ENCODE results near the gene ZSCAN12. TPM values are rescaled to one million over a fixed set of nuclear protein-coding genes. Genes with fewer than 3 reads are reported as not detected.

The ZSCAN12 gene
- total and polyA plus RNA-seq, 9 donors, result 3.0 to 11.4 (median 7.1) TPM

GRCh38 chr6:28429781-28430180 lies 30.2 kb upstream of the ZSCAN12 start:
- WGBS, 3 donors, result 92 to 96% (median 92%) methylated on average over 15 to 16 of the region's 16 CpGs
- intact Hi-C loops (cut with DNase I), result no loop called here

GRCh38 chr6:28425944-28426541 lies 26.5 kb upstream of the ZSCAN12 start:
- TF ChIP-seq EP300 (IDR thresholded peaks at IDR 0.05) (no peak), CTCF (IDR thresholded peaks at IDR 0.05) (no peak), POLR2A (IDR thresholded peaks at IDR 0.05) (no peak)
- 96% methylated on average over 4 of the region's 4 CpGs for WGBS, 3 donors

More at GRCh38 chr6:28429781-28430180, 30.2 kb upstream of the ZSCAN12 start:
- no peak for TF ChIP-seq CTCF (IDR thresholded peaks at IDR 0.05)
- TF ChIP-seq POLR2A (IDR thresholded peaks at IDR 0.05), result no peak
- no peak overlapping the region for H3K4me3 ChIP-seq
- H3K36me3 ChIP-seq, result no peaks in the 10 kb centered on the region
- H3K27ac ChIP-seq, result no peak overlapping the region
- no peaks in the 10 kb centered on the region for H3K27me3 ChIP-seq
- H3K9me3 ChIP-seq, result peaks cover 0 to 4% of the 10 kb centered on the region in 2 donors
- no peaks in the 10 kb centered on the region for H3K4me1 ChIP-seq (ENCODE audit: insufficient read depth)
- DNase-seq, result no peak

GRCh38 chr6:28424163-28424562 lies 24.6 kb upstream of the ZSCAN12 start:
- H3K4me1 ChIP-seq (ENCODE audit: insufficient read depth), result no peaks in the 10 kb centered on the region
- no peak for TF ChIP-seq POLR2A (IDR thresholded peaks at IDR 0.05)
- TF ChIP-seq EP300 (IDR thresholded peaks at IDR 0.05), result no peak
- TF ChIP-seq CTCF (IDR thresholded peaks at IDR 0.05), result no peak
- H3K27ac ChIP-seq, result no peak overlapping the region
- intact Hi-C loops (cut with DNase I), result no loop called here
- H3K36me3 ChIP-seq, result no peaks in the 10 kb centered on the region
- no peak for DNase-seq
- H3K27me3 ChIP-seq, result no peaks in the 10 kb centered on the region
- peaks cover 0 to 4% of the 10 kb centered on the region in 2 donors for H3K9me3 ChIP-seq
- no peak overlapping the region for H3K4me3 ChIP-seq

More at GRCh38 chr6:28425944-28426541, 26.5 kb upstream of the ZSCAN12 start:
- H3K27me3 ChIP-seq, result no peaks in the 10 kb centered on the region
- no peak overlapping the region for H3K27ac ChIP-seq
- H3K9me3 ChIP-seq, result peaks cover 0 to 4% of the 10 kb centered on the region in 2 donors
- no peak overlapping the region for H3K4me3 ChIP-seq
- DNase-seq, result no peak
- no peaks in the 10 kb centered on the region for H3K36me3 ChIP-seq
- no peaks in the 10 kb centered on the region for H3K4me1 ChIP-seq (ENCODE audit: insufficient read depth)
- intact Hi-C loops (cut with DNase I), result no loop called here

- WGBS, 3 donors, result 95 to 100% (median 97%) methylated on average over 1 of the region's 1 CpG
- H3K4me1 ChIP-seq (ENCODE audit: insufficient read depth), result no peaks in the 10 kb centered on the region
- DNase-seq, result no peak
- H3K4me3 ChIP-seq, result no peak overlapping the region
- intact Hi-C loops (cut with DNase I), result no loop called here
- no peak overlapping the region for H3K27ac ChIP-seq
- H3K36me3 ChIP-seq, result no peaks in the 10 kb centered on the region
- peaks cover 0 to 4% of the 10 kb centered on the region in 2 donors for H3K9me3 ChIP-seq
- TF ChIP-seq POLR2A (IDR thresholded peaks at IDR 0.05), result no peak
- no peak for TF ChIP-seq CTCF (IDR thresholded peaks at IDR 0.05)
- no peak for TF ChIP-seq EP300 (IDR thresholded peaks at IDR 0.05)
- no peaks in the 10 kb centered on the region for H3K27me3 ChIP-seq
Observed at GRCh38 chr6:28423546-28423945, 24.0 kb upstream of the ZSCAN12 start.

Data from ovary (tissue), 9 donors.